ENCODE results near the gene ACAD10.
"Not testable (repeated sequence)": the region's sequence is repeated elsewhere in the genome, so short reads cannot be mapped to it uniquely, and the experiment has no call there.

ACAD10 gene

GRCh38 chr12:111685811-111686573, at the start of gene ACAD10, which contains the start of gene BRAP:
Gene ACAD10, plus strand, starts transcription at chr12:111686053. Its CDS starts 6,657 bp downstream, at chr12:111692710.
Gene BRAP, minus strand, starts transcription at chr12:111685956. Its CDS starts 164 bp downstream, at chr12:111685792.
- H3K9me3 ChIP-seq (ENCODE audit: control insufficient read depth, insufficient read depth, low read length), result no peaks in the 10 kb centered on the region
- no peaks in the 10 kb centered on the region for H3K4me1 ChIP-seq (ENCODE audit: control insufficient read depth, insufficient read depth, low read length)
- H3K27ac ChIP-seq (ENCODE audit: low read depth, low read length), result peak within 1 kb of the TSS; percentile 94
- peak within 1 kb of the TSS; percentile 100 for H3K4me3 ChIP-seq (ENCODE audit: low read depth, low read length)
- H3K36me3 ChIP-seq (ENCODE audit: control insufficient read depth, insufficient read depth, low read length), result peaks cover 23% of the 10 kb centered on the region
- peak within 1 kb of the TSS; percentile 92 for H3K9ac ChIP-seq (ENCODE audit: low read depth, low read length)
- no peaks in the 10 kb centered on the region for H3K27me3 ChIP-seq (ENCODE audit: control insufficient read depth, insufficient read depth, low read length)

- no peak overlapping the region for H3K4me3 ChIP-seq (ENCODE audit: low read depth, low read length)
- no peaks in the 10 kb centered on the region for H3K9me3 ChIP-seq (ENCODE audit: control insufficient read depth, insufficient read depth, low read length)
- peaks cover 16% of the 10 kb centered on the region for H3K4me1 ChIP-seq (ENCODE audit: control insufficient read depth, insufficient read depth, low read length)
- peak overlapping the region; percentile 73 for H3K27ac ChIP-seq (ENCODE audit: low read depth, low read length)
- peak overlapping the region; percentile 36; the same call in 1 of the 2 replicates for H3K9ac ChIP-seq (ENCODE audit: low read depth, low read length)
- H3K36me3 ChIP-seq (ENCODE audit: control insufficient read depth, insufficient read depth, low read length), result no peaks in the 10 kb centered on the region
- no peaks in the 10 kb centered on the region for H3K27me3 ChIP-seq (ENCODE audit: control insufficient read depth, insufficient read depth, low read length)
Measured at GRCh38 chr12:111636209-111636945, 49.5 kb upstream of the ACAD10 start.

- Histone ChIP-seq H3K27ac (ENCODE audit: low read depth, low read length) (no peak overlapping the region), H3K4me1 (ENCODE audit: control insufficient read depth, insufficient read depth, low read length) (peaks cover 16% of the 10 kb centered on the region), H3K4me3 (ENCODE audit: low read depth, low read length) (no peak overlapping the region), H3K9ac (ENCODE audit: low read depth, low read length) (no peak overlapping the region), H3K9me3 (ENCODE audit: control insufficient read depth, insufficient read depth, low read length) (no peaks in the 10 kb centered on the region), H3K36me3 (ENCODE audit: control insufficient read depth, insufficient read depth, low read length) (peaks cover 14% of the 10 kb centered on the region), H3K27me3 (ENCODE audit: control insufficient read depth, insufficient read depth, low read length) (no peaks in the 10 kb centered on the region)
Measured at GRCh38 chr12:111638556-111638955, 47.3 kb upstream of the ACAD10 start.

- Histone ChIP-seq H3K27me3 (ENCODE audit: control insufficient read depth, insufficient read depth, low read length) (no peaks in the 10 kb centered on the region), H3K27ac (ENCODE audit: low read depth, low read length) (no peak overlapping the region), H3K9me3 (ENCODE audit: control insufficient read depth, insufficient read depth, low read length) (no peaks in the 10 kb centered on the region), H3K4me1 (ENCODE audit: control insufficient read depth, insufficient read depth, low read length) (peaks cover 13% of the 10 kb centered on the region), H3K36me3 (ENCODE audit: control insufficient read depth, insufficient read depth, low read length) (peaks cover 30% of the 10 kb centered on the region), H3K9ac (ENCODE audit: low read depth, low read length) (no peak overlapping the region), H3K4me3 (ENCODE audit: low read depth, low read length) (no peak overlapping the region)
Measured at GRCh38 chr12:111640506-111640905, 45.3 kb upstream of the ACAD10 start.

- no peak overlapping the region for H3K27ac ChIP-seq (ENCODE audit: low read depth, low read length)
- no peak overlapping the region for H3K9ac ChIP-seq (ENCODE audit: low read depth, low read length)
- peaks cover 53% of the 10 kb centered on the region for H3K36me3 ChIP-seq (ENCODE audit: control insufficient read depth, insufficient read depth, low read length)
- H3K9me3 ChIP-seq (ENCODE audit: control insufficient read depth, insufficient read depth, low read length), result no peaks in the 10 kb centered on the region
- H3K4me3 ChIP-seq (ENCODE audit: low read depth, low read length), result no peak overlapping the region
- no peaks in the 10 kb centered on the region for H3K4me1 ChIP-seq (ENCODE audit: control insufficient read depth, insufficient read depth, low read length)
- H3K27me3 ChIP-seq (ENCODE audit: control insufficient read depth, insufficient read depth, low read length), result no peaks in the 10 kb centered on the region
Measured at GRCh38 chr12:111642681-111643426, 43.0 kb upstream of the ACAD10 start.

GRCh38 chr12:111643427-111643826, 42.4 kb upstream of the ACAD10 start:
- no peak overlapping the region for H3K4me3 ChIP-seq (ENCODE audit: low read depth, low read length)
- H3K4me1 ChIP-seq (ENCODE audit: control insufficient read depth, insufficient read depth, low read length), result no peaks in the 10 kb centered on the region
- H3K36me3 ChIP-seq (ENCODE audit: control insufficient read depth, insufficient read depth, low read length), result peaks cover 54% of the 10 kb centered on the region
- no peaks in the 10 kb centered on the region for H3K9me3 ChIP-seq (ENCODE audit: control insufficient read depth, insufficient read depth, low read length)
- H3K9ac ChIP-seq (ENCODE audit: low read depth, low read length), result no peak overlapping the region
- H3K27me3 ChIP-seq (ENCODE audit: control insufficient read depth, insufficient read depth, low read length), result no peaks in the 10 kb centered on the region
- no peak overlapping the region for H3K27ac ChIP-seq (ENCODE audit: low read depth, low read length)

GRCh38 chr12:111645433-111645832, 40.4 kb upstream of the ACAD10 start:
- Histone ChIP-seq H3K27me3 (ENCODE audit: control insufficient read depth, insufficient read depth, low read length) (no peaks in the 10 kb centered on the region), H3K27ac (ENCODE audit: low read depth, low read length) (no peak overlapping the region), H3K36me3 (ENCODE audit: control insufficient read depth, insufficient read depth, low read length) (peaks cover 69% of the 10 kb centered on the region)

GRCh38 chr12:111650912-111651311, 34.9 kb upstream of the ACAD10 start:
- H3K27ac ChIP-seq (ENCODE audit: low read depth, low read length), result no peak overlapping the region
- H3K4me3 ChIP-seq (ENCODE audit: low read depth, low read length), result no peak overlapping the region
- H3K36me3 ChIP-seq (ENCODE audit: control insufficient read depth, insufficient read depth, low read length), result peaks cover 80% of the 10 kb centered on the region
- H3K27me3 ChIP-seq (ENCODE audit: control insufficient read depth, insufficient read depth, low read length), result no peaks in the 10 kb centered on the region
- no peaks in the 10 kb centered on the region for H3K9me3 ChIP-seq (ENCODE audit: control insufficient read depth, insufficient read depth, low read length)
- H3K9ac ChIP-seq (ENCODE audit: low read depth, low read length), result no peak overlapping the region
- no peaks in the 10 kb centered on the region for H3K4me1 ChIP-seq (ENCODE audit: control insufficient read depth, insufficient read depth, low read length)

More at GRCh38 chr12:111645433-111645832, 40.4 kb upstream of the ACAD10 start:
- Histone ChIP-seq H3K4me3 (ENCODE audit: low read depth, low read length) (no peak overlapping the region), H3K9me3 (ENCODE audit: control insufficient read depth, insufficient read depth, low read length) (no peaks in the 10 kb centered on the region), H3K9ac (ENCODE audit: low read depth, low read length) (no peak overlapping the region), H3K4me1 (ENCODE audit: control insufficient read depth, insufficient read depth, low read length) (no peaks in the 10 kb centered on the region)

- H3K4me3 ChIP-seq (ENCODE audit: low read depth, low read length); H3K9ac ChIP-seq (ENCODE audit: low read depth, low read length); H3K27ac ChIP-seq (ENCODE audit: low read depth, low read length); H3K27me3 ChIP-seq (ENCODE audit: control insufficient read depth, insufficient read depth, low read length); H3K9me3 ChIP-seq (ENCODE audit: control insufficient read depth, insufficient read depth, low read length); H3K4me1 ChIP-seq (ENCODE audit: control insufficient read depth, insufficient read depth, low read length): not testable (repeated sequence)
- peaks cover 79% of the 10 kb centered on the region for H3K36me3 ChIP-seq (ENCODE audit: control insufficient read depth, insufficient read depth, low read length)
Measured at GRCh38 chr12:111652530-111652929, 33.3 kb upstream of the ACAD10 start.

GRCh38 chr12:111653596-111653995, 32.3 kb upstream of the ACAD10 start:
- peaks cover 81% of the 10 kb centered on the region for H3K36me3 ChIP-seq (ENCODE audit: control insufficient read depth, insufficient read depth, low read length)

More at GRCh38 chr12:111653596-111653995, 32.3 kb upstream of the ACAD10 start:
- Histone ChIP-seq H3K27ac (ENCODE audit: low read depth, low read length) (no peak overlapping the region), H3K9me3 (ENCODE audit: control insufficient read depth, insufficient read depth, low read length) (no peaks in the 10 kb centered on the region), H3K9ac (ENCODE audit: low read depth, low read length) (no peak overlapping the region), H3K4me3 (ENCODE audit: low read depth, low read length) (no peak overlapping the region), H3K4me1 (ENCODE audit: control insufficient read depth, insufficient read depth, low read length) (no peaks in the 10 kb centered on the region), H3K27me3 (ENCODE audit: control insufficient read depth, insufficient read depth, low read length) (no peaks in the 10 kb centered on the region)

Data from HUES48 (cell line).